Naive thymus-derived CD4-positive, alpha-beta T cell (primary cell): Measurements from ENCODE around the gene MRPL34. TPM values are rescaled to one million over a fixed set of nuclear protein-coding genes. Genes with fewer than 3 reads are reported as not detected.

Source experiments
- ATAC-seq: fragments of 150-1000 bp; cut with Tn5 transposase; 2 replicates; pipeline ENCODE4 v1.10.0; 2021; ENCODE audit warnings: mild to moderate bottlenecking, moderate library complexity
- CTCF ChIA-PET: fragments of 350-600 bp; sonication (Branson Sonifier 250); formaldehyde crosslinking; loops from one replicate; lab custom pipeline; 2021; ENCODE audit warnings: antibody characterized with exemption; lab: Charles Lee
- POLR2A ChIA-PET: fragments of 350-600 bp; sonication (Branson Sonifier 250); formaldehyde crosslinking; loops from one replicate; lab custom pipeline; 2021; ENCODE audit warnings: antibody characterized with exemption, inconsistent platforms; lab: Charles Lee
- DNase-seq, 9 donors: peaks; one replicate each; pipeline versions ENCODE4 v3.0.0 to v3.0.0-alpha.2; 2020 to 2022; ENCODE audit warnings: mixed read lengths in 1 of 9
- H3K27ac ChIP-seq: one replicate; pipeline ENCODE4 v1.7.0; 2013; ENCODE audit warnings: mild to moderate bottlenecking, low read depth, low read length, moderate library complexity
- H3K27me3 ChIP-seq, 2 donors: one replicate each; pipeline ENCODE4 v1.7.0; 2013; ENCODE audit warnings: low read length in 2 of 2, mild to moderate bottlenecking in 2 of 2, moderate library complexity in 2 of 2; ENCODE audit not compliant: control insufficient read depth in 2 of 2, insufficient read depth in 2 of 2
- H3K36me3 ChIP-seq, 3 experiments: 1 replicate in 2 of 3; 2 replicates in 1 of 3; pipeline ENCODE4 v1.7.0; 2013; ENCODE audit warnings: low read length in 3 of 3, mild to moderate bottlenecking in 3 of 3, moderate library complexity in 1 of 3; ENCODE audit not compliant: insufficient read depth in 3 of 3, control insufficient read depth in 2 of 3
- H3K4me1 ChIP-seq, 2 donors: one replicate each; pipeline ENCODE4 v1.7.0; 2013; ENCODE audit warnings: low read length in 2 of 2, mild to moderate bottlenecking in 2 of 2, moderate library complexity in 1 of 2; ENCODE audit not compliant: control insufficient read depth in 2 of 2, insufficient read depth in 2 of 2
- H3K4me3 ChIP-seq: 2 replicates; pipeline ENCODE4 v1.7.0; 2013; ENCODE audit warnings: mild to moderate bottlenecking, low read length
- H3K9me3 ChIP-seq, 3 experiments: 1 replicate in 2 of 3; 2 replicates in 1 of 3; pipeline ENCODE4 v1.7.0; 2013; ENCODE audit warnings: low read length in 3 of 3; ENCODE audit not compliant: control insufficient read depth in 2 of 3
- H3K27ac Mint-ChIP-seq, 9 donors: one replicate each; pipeline ENCODE4 v1.8.0; 2020 to 2022; ENCODE audit warnings: mixed read lengths in 9 of 9, mild to moderate bottlenecking in 8 of 9, moderate library complexity in 5 of 9, inconsistent platforms in 2 of 9
- H3K27me3 Mint-ChIP-seq, 5 donors: one replicate each; pipeline ENCODE4 v1.8.0; 2021 to 2022; ENCODE audit warnings: mixed read lengths in 5 of 5, mild to moderate bottlenecking in 1 of 5
- H3K36me3 Mint-ChIP-seq, 5 donors: one replicate each; pipeline ENCODE4 v1.8.0; 2020 to 2022; ENCODE audit warnings: mixed read lengths in 5 of 5, mild to moderate bottlenecking in 3 of 5, inconsistent platforms in 1 of 5
- H3K4me1 Mint-ChIP-seq, 7 donors: one replicate each; pipeline ENCODE4 v1.8.0; 2020 to 2022; ENCODE audit warnings: mixed read lengths in 7 of 7, mild to moderate bottlenecking in 3 of 7, inconsistent platforms in 1 of 7
- H3K4me3 Mint-ChIP-seq, 10 donors: one replicate each; pipeline ENCODE4 v1.8.0; 2020 to 2022; ENCODE audit warnings: mild to moderate bottlenecking in 10 of 10, mixed read lengths in 10 of 10, moderate library complexity in 6 of 10, inconsistent platforms in 2 of 10
- H3K9me3 Mint-ChIP-seq, 11 donors: one replicate each; pipeline ENCODE4 v1.8.0; 2020 to 2022; ENCODE audit warnings: mixed read lengths in 11 of 11, mild to moderate bottlenecking in 4 of 11, inconsistent platforms in 1 of 11, moderate library complexity in 1 of 11
- intact Hi-C, 2 donors: fragments of 100-400 bp; cut with micrococcal nuclease; formaldehyde crosslinking; loops; one replicate each; pipeline ENCODE4 v1.15.1; 2023
- polyA plus RNA-seq, 2 donors: library from polyadenylated mRNA; unstranded; fragments of 300-500 nt; fragmentation: Illumina TruSeq; gene quantifications; one replicate each; pipeline ENCODE4 v1.2.3, GENCODE V29; 2021
- total RNA-seq, 6 experiments: library from RNA in 5 of 6; stranded (reverse) in 5 of 6; gene quantifications; 1 replicate in 5 of 6; 2 replicates in 1 of 6; pipeline ENCODE4 v1.2.3 and lab custom pipeline; 2021 to 2026

The MRPL34 gene
- total and polyA plus RNA-seq, 7 experiments from 2014 or later, result 37.0 to 217 (median 74.1) TPM

- peak within 1 kb of the TSS; percentile 71 to 91 (median 81) for H3K4me3 Mint-ChIP-seq
- peaks cover 16 to 48% (median 42%) of the 10 kb centered on the region in 7 donors for H3K4me1 Mint-ChIP-seq
These were observed 2.3 kb upstream of the MRPL34 start, which contains the start of gene ABHD8 for GRCh38 chr19:17303167-17303939. Gene ABHD8 (minus strand): TSS chr19:17303425. CDS start chr19:17301616, 1,809 bp downstream.

DNA sequence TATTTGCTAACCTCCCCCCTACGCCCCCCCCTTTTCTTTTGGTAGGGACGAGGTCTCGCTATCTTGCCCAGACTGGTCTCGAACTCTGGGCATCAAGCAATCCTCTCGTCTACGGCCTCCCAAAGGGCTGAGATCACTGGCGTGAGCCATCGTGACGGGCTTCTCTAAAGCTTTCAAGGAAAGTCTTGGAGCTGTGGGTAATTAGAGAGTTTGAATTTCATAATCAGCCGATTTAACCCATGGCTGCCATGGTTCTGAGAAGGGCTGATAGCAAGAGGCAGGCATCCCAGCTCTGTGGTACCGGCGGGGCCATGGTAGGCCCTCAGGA lies 1.8 kb upstream of the MRPL34 start:
- intact Hi-C loops, result loop anchor here (10.0 kb wide), 2 partner anchors 809 to 1221 kb away; partner anchors contain the start of genes C19orf44 (in 1 of the 2), CALR3 (in 1 of the 2) and ELL (in 1 of the 2)
- no peak for DNase-seq
- CTCF ChIA-PET, result interaction anchor here (0.6 kb wide), 1 partner anchor 20 kb away, joined by 3 read pairs; no protein-coding TSS in a partner anchor

More at GRCh38 chr19:17303167-17303939, 2.3 kb upstream of the MRPL34 start, which contains the start of gene ABHD8:
- H3K9me3 Mint-ChIP-seq, result peaks cover 0 to 1% (median 0%) of the 10 kb centered on the region in 11 donors
- peak within 1 kb of the TSS; percentile 85 for H3K27ac ChIP-seq
- DNase-seq (peak; percentile 87 to 94 (median 90)), ATAC-seq (peak; percentile 87)
- H3K27me3 ChIP-seq, result no peaks in the 10 kb centered on the region
- no peaks in the 10 kb centered on the region for H3K27me3 Mint-ChIP-seq
- ChIA-PET POLR2A (interaction anchor here (0.8 to 3.1 kb wide), 3 partner anchors 11 to 116 kb away, joined by 3 to 18 read pairs (median 4); partner anchors contain the start of gene ANO8), CTCF (interaction anchor here (0.6 kb wide), 2 partner anchors 19 to 20 kb away, joined by 3 read pairs; no protein-coding TSS in a partner anchor)
- H3K27ac Mint-ChIP-seq, result peak within 1 kb of the TSS; percentile 67 to 90 (median 74)
- H3K36me3 Mint-ChIP-seq, result peaks cover 0 to 5% (median 0%) of the 10 kb centered on the region in 5 donors
- peaks cover 15 to 22% of the 10 kb centered on the region in 2 donors for H3K4me1 ChIP-seq
- intact Hi-C loops, result loop anchor here (10.0 kb wide), 2 partner anchors 809 to 1221 kb away; partner anchors contain the start of genes C19orf44 (in 1 of the 2), CALR3 (in 1 of the 2) and ELL (in 1 of the 2)
- no peaks in the 10 kb centered on the region for H3K9me3 ChIP-seq
- peak within 1 kb of the TSS; percentile 79 for H3K4me3 ChIP-seq
- H3K36me3 ChIP-seq, result peaks cover 0 to 8% (median 0%) of the 10 kb centered on the region in 3 experiments

DNA sequence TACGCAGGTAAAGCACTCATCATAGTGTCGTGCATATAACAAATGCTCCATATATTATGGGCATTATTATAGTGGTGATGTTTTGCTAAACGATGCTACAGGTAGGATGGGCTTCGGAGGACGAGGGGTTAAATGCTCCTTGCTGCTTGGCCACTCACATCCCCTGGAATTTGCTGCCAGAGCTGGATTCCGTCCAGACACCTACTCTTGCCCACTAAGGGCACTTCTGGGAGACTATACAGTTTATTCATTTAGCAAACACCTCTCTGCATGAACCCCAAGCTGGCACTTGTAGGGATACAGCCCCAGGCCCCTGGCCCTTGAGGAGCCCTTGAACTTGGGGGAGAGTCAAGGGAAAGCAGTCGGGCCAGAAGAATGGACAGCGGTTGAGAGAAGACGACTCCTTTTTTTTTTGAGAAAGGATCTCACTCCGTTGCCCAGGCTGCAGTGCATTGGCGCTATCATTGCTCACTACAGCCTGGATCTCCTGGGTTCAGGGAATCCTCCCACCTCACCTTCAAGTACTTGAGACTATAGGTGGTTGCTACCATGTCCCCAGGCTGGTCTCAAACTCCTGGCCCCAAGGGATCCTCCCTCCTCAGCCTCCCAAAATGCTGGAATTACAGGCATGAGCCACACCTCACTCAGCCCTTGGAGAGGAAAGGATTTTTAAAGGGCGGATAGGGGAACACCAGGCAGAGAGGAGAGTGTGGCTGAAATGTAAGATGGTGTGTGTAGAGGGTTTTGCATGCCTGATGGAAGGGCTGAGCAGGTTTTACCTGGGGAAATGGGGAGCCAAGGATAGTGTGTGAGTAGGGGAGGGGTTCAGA lies 1.1 kb upstream of the MRPL34 start:
- no peak for DNase-seq
- Histone ChIP-seq H3K36me3 (peaks cover 0 to 7% (median 0%) of the 10 kb centered on the region in 3 experiments), H3K27me3 (no peaks in the 10 kb centered on the region), H3K4me3 (no peak overlapping the region), H3K9me3 (no peaks in the 10 kb centered on the region), H3K4me1 (peaks cover 15 to 22% of the 10 kb centered on the region in 2 donors), H3K27ac (peak overlapping the region; percentile 40)
- CTCF ChIA-PET, result interaction anchor here (0.6 to 1.3 kb wide), 7 partner anchors 7 to 92 kb away, joined by 3 to 5 read pairs (median 3); partner anchors contain the start of genes ANO8 and BABAM1
- Mint-ChIP-seq H3K4me3 (peak overlapping the region; percentile 84 to 94 (median 90)), H3K27ac (peak overlapping the region; percentile 26 to 93 (median 90)), H3K9me3 (no peaks in the 10 kb centered on the region), H3K4me1 (peaks cover 22 to 56% (median 50%) of the 10 kb centered on the region in 7 donors), H3K36me3 (peaks cover 0 to 4% (median 0%) of the 10 kb centered on the region in 5 donors), H3K27me3 (no peaks in the 10 kb centered on the region)
- POLR2A ChIA-PET, result interaction anchor here (0.5 to 5.8 kb wide), 14 partner anchors 12 to 832 kb away, joined by 3 to 56 read pairs (median 4); partner anchors contain the start of genes ANKLE1, ANO8, BABAM1 and GTPBP3
- intact Hi-C loops, result loop anchor here (1.0 to 10.0 kb wide), 13 partner anchors 12 to 1927 kb away; partner anchors contain the start of genes BABAM1 (in 2 of the 2), C19orf44 (in 2 of the 2), CALR3 (in 2 of the 2) and HAUS8 (in 2 of the 2)
- ATAC-seq, result no peak

More for the DNA sequence above, 1.8 kb upstream of the MRPL34 start:
- Mint-ChIP-seq H3K27me3 (no peaks in the 10 kb centered on the region), H3K9me3 (no peaks in the 10 kb centered on the region), H3K27ac (peak overlapping the region in 6 of 9 donors; percentile 20 to 90 (median 65)), H3K4me3 (peak overlapping the region; percentile 71 to 87 (median 79)), H3K4me1 (peaks cover 16 to 49% (median 43%) of the 10 kb centered on the region in 7 donors), H3K36me3 (peaks cover 0 to under 1% (median 0%) of the 10 kb centered on the region in 5 donors)
- POLR2A ChIA-PET, result interaction anchor here (0.5 to 3.1 kb wide), 5 partner anchors 11 to 117 kb away, joined by 3 to 18 read pairs (median 3); partner anchors contain the start of gene ANO8
- Histone ChIP-seq H3K4me3 (peak overlapping the region; percentile 79), H3K4me1 (peaks cover 15 to 22% of the 10 kb centered on the region in 2 donors), H3K9me3 (no peaks in the 10 kb centered on the region), H3K36me3 (peaks cover 0 to 4% (median 0%) of the 10 kb centered on the region in 3 experiments), H3K27me3 (no peaks in the 10 kb centered on the region), H3K27ac (peak overlapping the region; percentile 85)
- no peak for ATAC-seq

GRCh38 chr19:17305216-17305516 lies 506 bp upstream of the MRPL34 start:
- Histone ChIP-seq H3K36me3 (peaks cover 0 to 8% (median 0%) of the 10 kb centered on the region in 3 experiments), H3K9me3 (no peaks in the 10 kb centered on the region), H3K4me1 (peaks cover 17 to 26% of the 10 kb centered on the region in 2 donors), H3K27me3 (no peaks in the 10 kb centered on the region), H3K27ac (peak overlapping the region; percentile 40), H3K4me3 (peak overlapping the region; percentile 93)
- ATAC-seq (no peak), DNase-seq (no peak)
- H3K27ac Mint-ChIP-seq, result peak overlapping the region; percentile 26 to 93 (median 90)
- peak overlapping the region; percentile 82 to 94 (median 90) for H3K4me3 Mint-ChIP-seq
- intact Hi-C loops, result loop anchor here (1.0 to 10.0 kb wide), 13 partner anchors 13 to 1928 kb away; partner anchors contain the start of genes BABAM1 (in 2 of the 2), C19orf44 (in 2 of the 2), CALR3 (in 2 of the 2) and HAUS8 (in 2 of the 2)
- peaks cover 24 to 59% (median 52%) of the 10 kb centered on the region in 7 donors for H3K4me1 Mint-ChIP-seq
- H3K9me3 Mint-ChIP-seq, result no peaks in the 10 kb centered on the region
- ChIA-PET CTCF (interaction anchor here (0.6 to 1.3 kb wide), 8 partner anchors 8 to 228 kb away, joined by 3 to 5 read pairs (median 3); partner anchors contain the start of genes ANO8 and BABAM1), POLR2A (interaction anchor here (0.6 to 5.8 kb wide), 10 partner anchors 12 to 832 kb away, joined by 3 to 56 read pairs (median 5); partner anchors contain the start of genes ANKLE1, ANO8, BABAM1 and GTPBP3)
- peaks cover 0 to 4% (median 0%) of the 10 kb centered on the region in 5 donors for H3K36me3 Mint-ChIP-seq
- H3K27me3 Mint-ChIP-seq, result no peaks in the 10 kb centered on the region

GRCh38 chr19:17306285-17306714 lies 628 bp downstream of the MRPL34 start:
- H3K27me3 ChIP-seq, result no peaks in the 10 kb centered on the region
- ChIA-PET CTCF (interaction anchor here (0.6 to 0.7 kb wide), 6 partner anchors 16 to 181 kb away, joined by 3 to 7 read pairs (median 4); no protein-coding TSS in a partner anchor), POLR2A (interaction anchor here (0.6 to 5.8 kb wide), 10 partner anchors 18 to 939 kb away, joined by 3 to 56 read pairs (median 4); partner anchors contain the start of genes ANO8 and GTPBP3)
- H3K27ac Mint-ChIP-seq, result peak overlapping the region; percentile 70 to 92 (median 84)
- H3K4me1 Mint-ChIP-seq, result peaks cover 30 to 68% (median 61%) of the 10 kb centered on the region in 7 donors
- peak overlapping the region; percentile 82 to 94 (median 90) for H3K4me3 Mint-ChIP-seq
- H3K27ac ChIP-seq, result peak overlapping the region; percentile 81
- peaks cover 25 to 35% of the 10 kb centered on the region in 2 donors for H3K4me1 ChIP-seq
- ATAC-seq (no peak), DNase-seq (no peak)
- H3K9me3 Mint-ChIP-seq, result no peaks in the 10 kb centered on the region
- H3K36me3 Mint-ChIP-seq, result peaks cover 0 to 6% (median 0%) of the 10 kb centered on the region in 5 donors
- peak overlapping the region; percentile 93 for H3K4me3 ChIP-seq
- no peaks in the 10 kb centered on the region for H3K27me3 Mint-ChIP-seq
- intact Hi-C loops, result loop anchor here (5.0 to 10.0 kb wide), 6 partner anchors 101 to 1929 kb away; partner anchors contain the start of genes C19orf44 (in 2 of the 2), CALR3 (in 2 of the 2), AKAP8 (in 1 of the 2) and BST2 (in 1 of the 2)
- peaks cover 0 to 8% (median 0%) of the 10 kb centered on the region in 3 experiments for H3K36me3 ChIP-seq
- no peaks in the 10 kb centered on the region for H3K9me3 ChIP-seq
